22Rv1 (cell line): ENCODE data around the gene MET.
"Not testable (repeated sequence)": the region's sequence is repeated elsewhere in the genome, so short reads cannot be mapped to it uniquely, and the experiment has no call there.

Experiments
- H3K27ac ChIP-seq: fragments of 450-650 bp; 2 replicates; pipeline ENCODE4 v1.5.1; 2017
- ZFX ChIP-seq: fragments of 450-650 bp; IDR thresholded peaks from 2 replicates; pipeline ENCODE4 v1.6.1; 2017; ENCODE audit warnings: antibody characterized with exemption, borderline replicate concordance
- TF ChIP-seq, protein P1 (sequence below): fragments of 450-650 bp; IDR thresholded peaks from 2 replicates; pipeline ENCODE4 v1.5.1; 2017; ENCODE audit warnings: mild to moderate bottlenecking

MET gene

DNA sequence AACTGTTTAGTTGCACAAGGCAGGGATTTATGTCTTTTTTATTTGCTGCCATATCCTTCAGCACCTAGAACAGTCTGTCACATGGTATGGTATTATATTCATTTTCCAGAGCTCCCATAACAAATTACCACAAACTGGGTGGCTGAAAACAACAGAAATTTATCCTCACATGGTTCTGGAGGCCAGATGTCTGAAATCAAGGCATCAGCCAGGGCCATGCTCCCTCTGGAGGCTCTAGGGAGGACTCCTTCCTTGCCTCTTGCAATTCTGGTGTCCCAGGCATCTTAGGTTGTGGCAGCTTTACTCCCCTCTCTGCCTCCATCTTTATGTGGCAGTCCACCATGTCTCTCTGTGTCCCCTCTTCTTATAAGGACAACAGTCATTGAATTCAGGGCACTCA is 43.1 kb downstream of the MET start:
- TF ChIP-seq, protein P1, sequence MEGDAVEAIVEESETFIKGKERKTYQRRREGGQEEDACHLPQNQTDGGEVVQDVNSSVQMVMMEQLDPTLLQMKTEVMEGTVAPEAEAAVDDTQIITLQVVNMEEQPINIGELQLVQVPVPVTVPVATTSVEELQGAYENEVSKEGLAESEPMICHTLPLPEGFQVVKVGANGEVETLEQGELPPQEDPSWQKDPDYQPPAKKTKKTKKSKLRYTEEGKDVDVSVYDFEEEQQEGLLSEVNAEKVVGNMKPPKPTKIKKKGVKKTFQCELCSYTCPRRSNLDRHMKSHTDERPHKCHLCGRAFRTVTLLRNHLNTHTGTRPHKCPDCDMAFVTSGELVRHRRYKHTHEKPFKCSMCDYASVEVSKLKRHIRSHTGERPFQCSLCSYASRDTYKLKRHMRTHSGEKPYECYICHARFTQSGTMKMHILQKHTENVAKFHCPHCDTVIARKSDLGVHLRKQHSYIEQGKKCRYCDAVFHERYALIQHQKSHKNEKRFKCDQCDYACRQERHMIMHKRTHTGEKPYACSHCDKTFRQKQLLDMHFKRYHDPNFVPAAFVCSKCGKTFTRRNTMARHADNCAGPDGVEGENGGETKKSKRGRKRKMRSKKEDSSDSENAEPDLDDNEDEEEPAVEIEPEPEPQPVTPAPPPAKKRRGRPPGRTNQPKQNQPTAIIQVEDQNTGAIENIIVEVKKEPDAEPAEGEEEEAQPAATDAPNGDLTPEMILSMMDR = no peak
- no peak for TF ChIP-seq ZFX
- H3K27ac ChIP-seq = no peak overlapping the region

DNA sequence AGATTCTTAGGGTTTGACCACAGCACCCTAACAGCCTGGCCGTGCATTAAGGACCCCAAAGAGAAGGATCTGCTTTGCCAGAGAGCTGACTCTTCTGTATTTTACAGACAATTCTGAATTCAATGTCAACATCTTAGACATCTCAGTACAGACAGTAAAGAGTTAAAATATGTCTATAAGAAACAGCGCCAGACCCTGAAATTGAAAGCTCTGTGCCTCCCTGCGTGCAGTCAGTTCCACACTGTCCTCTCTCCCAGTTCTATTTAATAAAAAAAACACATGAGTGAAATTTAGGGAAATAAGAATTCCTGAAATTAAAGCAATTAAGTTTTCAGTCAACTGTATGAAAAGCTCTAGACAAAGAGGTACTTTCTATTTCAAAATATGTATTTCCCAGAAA is 45.1 kb downstream of the MET start:
- H3K27ac ChIP-seq = no peak overlapping the region
- TF ChIP-seq, protein P1 = no peak
- TF ChIP-seq ZFX = no peak

DNA sequence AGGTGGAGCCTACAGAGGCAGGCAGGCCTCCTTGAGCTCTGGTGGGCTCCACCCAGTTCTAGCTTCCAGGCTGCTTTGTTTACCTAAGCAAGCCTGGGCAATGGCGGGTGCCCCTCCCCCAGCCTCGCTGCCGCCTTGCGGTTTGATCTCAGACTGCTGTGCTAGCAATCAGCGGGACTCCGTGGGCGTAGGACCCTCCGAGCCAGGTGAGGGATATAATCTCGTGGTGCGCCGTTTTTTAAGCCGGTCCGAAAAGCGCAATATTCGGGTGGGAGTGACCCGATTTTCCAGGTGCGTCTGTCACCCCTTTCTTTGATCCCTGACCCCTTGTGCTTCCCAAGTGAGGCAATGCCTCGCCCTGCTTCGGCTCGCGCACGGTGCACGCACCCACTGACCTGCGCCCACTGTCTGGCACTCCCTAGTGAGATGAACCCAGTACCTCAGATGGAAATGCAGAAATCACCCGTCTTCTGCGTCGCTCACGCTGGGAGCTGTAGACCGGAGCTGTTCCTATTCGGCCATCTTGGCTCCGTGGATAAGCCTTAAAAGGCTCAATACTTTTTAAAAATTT is 52.0 kb downstream of the MET start:
- not testable (repeated sequence) for H3K27ac ChIP-seq

DNA sequence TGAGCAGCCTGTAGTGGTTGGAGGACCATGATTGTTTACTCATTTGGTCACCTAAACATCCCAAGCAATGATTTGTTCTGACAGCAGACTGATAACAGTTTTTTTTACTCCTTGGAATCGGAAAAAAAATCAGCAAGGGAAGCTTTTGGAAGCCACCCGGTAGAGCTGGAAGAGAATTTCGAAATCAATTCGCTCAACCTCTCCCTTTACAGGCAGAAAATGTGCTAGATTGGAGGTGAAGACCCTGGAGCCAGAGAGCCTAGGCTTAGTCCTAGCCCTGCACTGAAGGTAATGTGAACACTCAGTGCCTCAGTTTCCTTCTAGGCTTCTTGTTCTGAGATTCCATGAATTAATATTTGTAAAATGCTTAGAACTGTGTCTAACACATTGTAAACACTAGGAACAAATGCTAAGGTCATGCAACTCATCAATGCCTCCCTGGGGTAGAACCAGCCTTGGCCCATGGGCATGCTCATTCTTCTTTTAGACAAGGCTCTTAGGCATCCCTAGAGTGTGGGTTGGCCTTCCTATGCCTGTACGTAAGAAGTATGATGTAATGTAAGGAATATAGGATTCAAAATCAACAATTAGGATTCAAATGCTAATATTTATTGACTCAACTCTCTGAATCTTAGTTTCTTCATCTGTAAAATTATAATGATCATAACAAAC is 52.7 kb downstream of the MET start:
- TF ChIP-seq, protein P1 = no peak
- no peak for TF ChIP-seq ZFX
- H3K27ac ChIP-seq = no peak overlapping the region

DNA sequence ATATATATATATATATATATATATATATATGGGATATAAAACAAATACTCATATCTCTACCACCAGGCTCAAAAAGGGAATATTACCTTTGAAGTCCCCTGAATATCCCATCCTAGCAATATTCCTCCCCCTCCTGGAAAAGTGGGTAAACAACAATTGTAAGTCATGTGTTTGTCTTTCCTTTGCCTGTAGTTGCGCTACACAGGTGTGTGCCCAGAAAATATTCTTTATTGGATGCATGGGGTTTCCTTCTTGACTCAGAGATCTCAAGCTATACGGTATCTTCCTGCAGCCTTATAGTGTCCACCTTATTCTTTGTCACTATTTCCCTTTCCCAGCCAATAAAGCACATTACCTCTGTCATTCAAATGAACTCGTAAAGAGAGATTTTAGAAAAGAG is 54.2 kb downstream of the MET start:
- no peak overlapping the region for H3K27ac ChIP-seq
- TF ChIP-seq, protein P1 = no peak
- TF ChIP-seq ZFX = no peak

DNA sequence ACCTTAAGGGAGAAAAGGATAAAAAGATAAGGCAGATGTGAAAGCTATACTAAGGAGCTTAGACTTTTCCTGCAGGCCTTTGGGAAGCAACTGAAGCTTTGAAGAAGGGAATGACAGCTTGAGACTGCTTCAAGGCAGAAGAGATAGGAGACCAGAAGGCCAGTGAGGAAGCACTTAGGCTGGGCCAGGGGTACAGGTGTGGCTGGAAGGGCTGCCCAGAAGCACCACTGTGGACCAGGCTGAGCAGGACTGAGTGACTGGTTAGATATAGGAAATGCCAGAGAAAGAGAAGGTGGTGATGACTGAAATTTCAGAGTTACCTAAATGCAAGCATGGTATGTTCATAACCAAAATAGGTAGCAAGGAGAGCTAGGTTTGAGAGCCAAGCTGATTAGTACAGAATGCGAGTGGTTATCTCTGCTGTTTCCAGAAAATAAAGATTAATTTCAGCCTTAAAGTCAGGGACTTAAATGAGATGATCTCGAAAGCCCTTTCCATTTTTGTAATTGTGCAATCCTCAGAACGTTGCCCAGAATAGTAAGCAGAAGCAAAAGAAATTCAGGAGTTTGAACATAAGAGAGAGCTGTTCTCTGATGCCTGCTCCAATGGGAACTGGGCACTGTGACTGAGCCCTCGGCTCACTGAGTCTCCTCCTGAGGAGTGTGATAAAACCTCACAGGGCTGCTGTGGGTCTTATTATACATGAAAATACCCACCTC is 54.9 kb downstream of the MET start:
- TF ChIP-seq, protein P1 = no peak
- TF ChIP-seq ZFX = no peak
- no peak overlapping the region for H3K27ac ChIP-seq

DNA sequence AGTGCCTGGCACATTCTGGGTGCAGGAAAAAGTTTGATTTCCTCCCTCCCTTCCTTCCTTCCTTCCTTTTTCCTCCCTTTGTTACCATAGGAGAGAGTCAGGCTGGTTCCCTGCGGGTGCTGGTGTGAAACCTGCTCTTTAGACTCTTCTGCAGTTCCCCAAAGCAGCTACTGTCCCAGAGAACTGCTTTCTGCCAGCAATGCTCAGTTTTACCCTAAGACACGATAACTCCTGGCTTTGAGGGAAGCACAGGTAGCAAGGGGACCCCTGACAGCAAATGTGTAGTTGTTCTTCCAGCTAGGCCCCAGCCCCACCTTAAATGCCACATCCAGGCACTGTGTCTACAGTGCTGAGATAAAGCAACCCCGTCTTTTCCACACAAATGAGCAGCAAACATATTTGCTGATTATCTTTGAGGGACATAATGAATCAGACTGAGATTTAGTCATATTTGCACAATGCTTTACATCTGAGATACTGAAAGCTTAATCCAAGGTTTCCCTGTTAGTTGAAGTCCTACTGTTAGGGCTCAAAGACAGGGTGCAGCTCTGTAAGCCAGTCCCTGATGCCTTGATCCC is 55.5 kb downstream of the MET start:
- H3K27ac ChIP-seq = no peak overlapping the region

More for the DNA sequence above, 55.5 kb downstream of the MET start:
- TF ChIP-seq ZFX = no peak
- TF ChIP-seq, protein P1 = no peak
